ENCODE data around the gene CD6. TPM values are rescaled to one million over a fixed set of nuclear protein-coding genes. Genes with fewer than 3 reads are reported as not detected.

CD6 gene
- total RNA-seq, 1 donor from 2014 or later = 0.23 TPM

GRCh38 chr11:61034111-61034510 is 62.6 kb downstream of the CD6 start:
- DNase-seq (ENCODE audit: low read depth) = no peak
- no peak overlapping the region for H3K4me3 ChIP-seq (ENCODE audit: low read depth, low read length)
- TF ChIP-seq CTCF (conservative IDR thresholded peaks at IDR 0.05; ENCODE audit: low read depth, low read length) = no peak

- no peak overlapping the region for H3K4me3 ChIP-seq (ENCODE audit: low read depth, low read length)
- no peak for TF ChIP-seq CTCF (conservative IDR thresholded peaks at IDR 0.05; ENCODE audit: low read depth, low read length)
- no peak for DNase-seq (ENCODE audit: low read depth)
These were observed 63.4 kb downstream of the CD6 start for GRCh38 chr11:61034704-61035525.

- no peak for DNase-seq (ENCODE audit: low read depth)
- no peak for TF ChIP-seq CTCF (conservative IDR thresholded peaks at IDR 0.05; ENCODE audit: low read depth, low read length)
- no peak overlapping the region for H3K4me3 ChIP-seq (ENCODE audit: low read depth, low read length)
These were observed 64.0 kb downstream of the CD6 start for GRCh38 chr11:61035526-61035835.

GRCh38 chr11:61037441-61038093 is 66.1 kb downstream of the CD6 start:
- DNase-seq (ENCODE audit: low read depth) = no peak
- H3K4me3 ChIP-seq (ENCODE audit: low read depth, low read length) = no peak overlapping the region

GRCh38 chr11:61039916-61040315 is 68.4 kb downstream of the CD6 start:
- no peak overlapping the region for H3K4me3 ChIP-seq (ENCODE audit: low read depth, low read length)
- no peak for TF ChIP-seq CTCF (conservative IDR thresholded peaks at IDR 0.05; ENCODE audit: low read depth, low read length)
- no peak for DNase-seq (ENCODE audit: low read depth)

More at GRCh38 chr11:61037441-61038093, 66.1 kb downstream of the CD6 start:
- no peak for TF ChIP-seq CTCF (conservative IDR thresholded peaks at IDR 0.05; ENCODE audit: low read depth, low read length)

GRCh38 chr11:61041755-61042518 is 70.5 kb downstream of the CD6 start:
- H3K4me3 ChIP-seq (ENCODE audit: low read depth, low read length) = no peak overlapping the region
- TF ChIP-seq CTCF (conservative IDR thresholded peaks at IDR 0.05; ENCODE audit: low read depth, low read length) = no peak
- no peak for DNase-seq (ENCODE audit: low read depth)

Measured in epithelial cell of proximal tubule (primary cell).